Endothelial cell of umbilical vein (primary cell): ENCODE data around the gene ADSS1. TPM values are rescaled to one million over a fixed set of nuclear protein-coding genes. Genes with fewer than 3 reads are reported as not detected.

Experiments
- BruUV-seq: library from RNA; stranded (reverse); fragments of 400-500 nt; replicated peaks from 2 replicates; lab custom pipeline; 2021; lab: Mats Ljungman, UMichigan
- CTCF ChIA-PET: fragments of 300-600, 350-600 bp; sonication (Branson Sonifier 250); formaldehyde crosslinking; loops from one replicate; lab custom pipeline; 2021; ENCODE audit warnings: antibody characterized with exemption, inconsistent platforms; lab: Charles Lee
- POLR2A ChIA-PET: fragments of 300-600, 350-600 bp; sonication (Branson Sonifier 250); formaldehyde crosslinking; loops from one replicate; lab custom pipeline; 2021; ENCODE audit warnings: antibody characterized with exemption, inconsistent platforms; lab: Charles Lee
- DNase-seq: peaks from one replicate; pipeline ENCODE4 v3.0.0-alpha.2; 2011; ENCODE audit warnings: low read depth, low spot score
- FAIRE-seq: peaks from 2 replicates; lab custom pipeline; 2011; peaks lifted over from hg19 to GRCh38; lab: Jason Lieb, UNC
- H2AFZ ChIP-seq: 2 replicates; pipeline ENCODE4 v1.6.0; 2012; ENCODE audit warnings: low read depth, low read length, control low read depth, inconsistent platforms
- H3K27ac ChIP-seq: 2 replicates; pipeline ENCODE4 v1.5.1; 2011; ENCODE audit warnings: low read depth, mild to moderate bottlenecking, control low read depth, low read length, moderate library complexity; ENCODE audit not compliant: insufficient read depth
- H3K27me3 ChIP-seq, 2 experiments: 2 replicates each; pipeline versions ENCODE4 v1.6.0 to v1.6.1; 2011; ENCODE audit warnings: low read length in 2 of 2, mixed read lengths in 1 of 2; ENCODE audit not compliant: control insufficient read depth in 2 of 2, insufficient read depth in 2 of 2
- H3K36me3 ChIP-seq, 2 experiments: 2 replicates in 1 of 2; 3 replicates in 1 of 2; pipeline ENCODE4 v1.5.1; 2011; ENCODE audit warnings: low read length in 2 of 2, mild to moderate bottlenecking in 1 of 2, moderate library complexity in 1 of 2; ENCODE audit not compliant: control insufficient read depth in 2 of 2, insufficient read depth in 2 of 2; ENCODE audit errors: extremely low read depth in 1 of 2
- H3K4me1 ChIP-seq: 3 replicates; pipeline ENCODE4 v1.5.1; 2011; ENCODE audit warnings: mild to moderate bottlenecking, low read length; ENCODE audit not compliant: control insufficient read depth, insufficient read depth; ENCODE audit errors: extremely low read depth
- H3K4me2 ChIP-seq: 2 replicates; pipeline ENCODE4 v1.6.1; 2011; ENCODE audit warnings: low read length, control low read depth, mixed read lengths; ENCODE audit not compliant: insufficient read depth
- H3K4me3 ChIP-seq, 3 experiments: fragments of 200-600 bp in 1 of 3; sonication (generic), shearing (Covaris generic) in 1 of 3; replicated peaks in 1 of 3; 2 replicates each; pipeline ENCODE4 v1.5.1; 2011 to 2016; ENCODE audit warnings: control low read depth in 3 of 3, low read length in 3 of 3, mild to moderate bottlenecking in 2 of 3, inconsistent platforms in 1 of 3, low read depth in 1 of 3, moderate library complexity in 1 of 3; ENCODE audit not compliant: insufficient read depth in 1 of 3
- H3K79me2 ChIP-seq: 2 replicates; pipeline ENCODE4 v1.6.0; 2012; ENCODE audit warnings: low read length, inconsistent platforms; ENCODE audit not compliant: control insufficient read depth, insufficient read depth
- H3K9ac ChIP-seq: replicated peaks from 2 replicates; pipeline ENCODE3; 2011; ENCODE audit warnings: low read length, control low read depth; ENCODE audit not compliant: insufficient read depth; ENCODE audit errors: extremely low read depth
- H3K9me1 ChIP-seq: replicated peaks from 3 replicates; pipeline ENCODE4 v1.6.0; 2011; ENCODE audit warnings: mild to moderate bottlenecking, low read length; ENCODE audit not compliant: control insufficient read depth, insufficient read depth; ENCODE audit errors: extremely low read depth
- H3K9me3 ChIP-seq: replicated peaks from 2 replicates; pipeline ENCODE4 v1.5.1; 2012; ENCODE audit warnings: low read length, inconsistent platforms; ENCODE audit not compliant: control insufficient read depth, insufficient read depth
- H4K20me1 ChIP-seq: replicated peaks from 2 replicates; pipeline ENCODE3; 2011; ENCODE audit warnings: mild to moderate bottlenecking, low read length; ENCODE audit not compliant: control insufficient read depth, insufficient read depth; ENCODE audit errors: extremely low read depth
- CTCF ChIP-seq, 2 donors: IDR thresholded peaks; 1 replicate in 1 of 2; 2 replicates in 1 of 2; pipeline ENCODE4 v1.5.1; 2011; ENCODE audit warnings: low read length in 2 of 2, mild to moderate bottlenecking in 2 of 2, moderate library complexity in 2 of 2, control low read depth in 1 of 2, inconsistent platforms in 1 of 2, low read depth in 1 of 2; ENCODE audit not compliant: insufficient read depth in 1 of 2; ENCODE audit errors: extremely low read depth in 1 of 2
- EZH2 ChIP-seq: IDR thresholded peaks from 2 replicates; pipeline ENCODE4 v1.6.1; 2012; ENCODE audit warnings: borderline replicate concordance, low read depth, mild to moderate bottlenecking, moderate library complexity, low read length, inconsistent platforms; ENCODE audit not compliant: severe bottlenecking
- FOS ChIP-seq: IDR thresholded peaks from 2 replicates; pipeline ENCODE4 v1.6.1; 2011; ENCODE audit warnings: mild to moderate bottlenecking, low read length, moderate library complexity, borderline replicate concordance; ENCODE audit not compliant: insufficient read depth
- GATA2 ChIP-seq: IDR thresholded peaks from 2 replicates; pipeline ENCODE4 v1.7.0; 2011; ENCODE audit warnings: low read depth, mild to moderate bottlenecking, moderate library complexity, mixed read lengths, low read length; ENCODE audit not compliant: insufficient read length, insufficient read depth
- JUN ChIP-seq: IDR thresholded peaks from 2 replicates; pipeline ENCODE4 v1.6.1; 2011; ENCODE audit warnings: borderline replicate concordance, low read depth; ENCODE audit not compliant: insufficient read length, insufficient read depth
- MAX ChIP-seq: IDR thresholded peaks from 2 replicates; pipeline ENCODE4 v1.6.1; 2011; ENCODE audit not compliant: insufficient read depth, insufficient read length
- MYC ChIP-seq: IDR thresholded peaks from one replicate; pipeline ENCODE4 v1.6.1; 2011; ENCODE audit warnings: mild to moderate bottlenecking, low read depth, low read length
- POLR2A ChIP-seq: IDR thresholded peaks from 2 replicates; pipeline ENCODE4 v1.6.1; 2012; ENCODE audit warnings: low read depth, mild to moderate bottlenecking, control low read depth, low read length
- POLR2AphosphoS5 ChIP-seq: IDR thresholded peaks from 2 replicates; pipeline ENCODE4 v1.6.1; 2012; ENCODE audit warnings: low read depth, mild to moderate bottlenecking, control low read depth, low read length, moderate library complexity; ENCODE audit not compliant: insufficient read depth
- dilution Hi-C: fragments of 300-500 bp; cut with MboI; formaldehyde crosslinking; loops from one replicate; pipeline ENCODE4 v1.15.0; 2019; ENCODE audit warnings: low sequenced_read_pairs; ENCODE audit not compliant: extremely low pct_ligation_motif_present
- intact Hi-C: fragments of 100-400 bp; cut with micrococcal nuclease; formaldehyde crosslinking; loops from one replicate; pipeline ENCODE4 v1.10.0; 2022
- polyA plus RNA-seq, 4 experiments: library from polyadenylated mRNA; depleted of rRNA in 3 of 4; stranded (reverse) in 3 of 4; unstranded in 1 of 4; fragments of >200 nt; gene quantifications; 2 replicates each; pipeline versions ENCODE4 v1.2.1 to v1.2.3, GENCODE V29; 2011 to 2012; ENCODE audit warnings: missing spikeins in 1 of 4
- total RNA-seq: library from RNA; stranded (reverse); gene quantifications from 2 replicates; pipeline ENCODE4 v1.2.3, GENCODE V29; 2021

The ADSS1 gene
- total and polyA plus RNA-seq, 2 donors (not counting 3 experiments of a cell fraction or from before 2014, with no cell fraction given) = 1.9 TPM

- no peaks in the 10 kb centered on the region for H4K20me1 ChIP-seq
- no peaks in the 10 kb centered on the region for H3K27me3 ChIP-seq
- peaks cover 15 to 56% of the 10 kb centered on the region in 2 experiments for H3K36me3 ChIP-seq
- POLR2A ChIA-PET = no interaction called here
- no peaks in the 10 kb centered on the region for H3K4me1 ChIP-seq
- no TSS peak for BruUV-seq
- CTCF ChIA-PET = no interaction called here
- H2AFZ ChIP-seq = no peak overlapping the region
- DNase-seq (no peak), FAIRE-seq (no peak)
- H3K9me3 ChIP-seq = no peaks in the 10 kb centered on the region
- no peak overlapping the region for H3K27ac ChIP-seq
- H3K4me3 ChIP-seq = no peak overlapping the region
- intact Hi-C loops = no loop called here
- no peak overlapping the region for H3K9ac ChIP-seq
- H3K4me2 ChIP-seq = no peak overlapping the region
- no peaks in the 10 kb centered on the region for H3K9me1 ChIP-seq
- no peaks in the 10 kb centered on the region for H3K79me2 ChIP-seq
- TF ChIP-seq POLR2AphosphoS5 (no peak), CTCF (IDR thresholded peaks at IDR 0.05; ENCODE audit: extremely low read depth in 1 of 2, insufficient read depth in 1 of 2, low read depth in 1 of 2, low read length in 2 of 2) (no peak), POLR2A (no peak), MAX (no peak), JUN (no peak), EZH2 (no peak), GATA2 (no peak), FOS (no peak), MYC (no peak)
- dilution Hi-C loops = no loop called here
Measured at GRCh38 chr14:104715416-104715815, 8.6 kb upstream of the ADSS1 start.
